ENCODE data around the gene PPFIBP2. TPM values are rescaled to one million over a fixed set of nuclear protein-coding genes. Genes with fewer than 3 reads are reported as not detected.

The PPFIBP2 gene
- total and polyA plus RNA-seq, 2 of the 13 experiments (the other 11 are each of a cell fraction or from before 2014, with no cell fraction given) = 15.0 to 52.5 TPM

- TF ChIP-seq ATF2 (CRISPR knock-in tag; IDR thresholded peaks at IDR 0.05) (peak; percentile 34; the same call in 1 of the 2 replicates), MEIS2 (CRISPR knock-in tag; IDR thresholded peaks at IDR 0.05) (no peak), FLYWCH1 (CRISPR knock-in tag; IDR thresholded peaks at IDR 0.05) (no peak), ETV5 (CRISPR knock-in tag; IDR thresholded peaks at IDR 0.05; ENCODE audit: borderline replicate concordance) (peak; percentile 88), ZKSCAN8 (CRISPR knock-in tag; IDR thresholded peaks at IDR 0.05; ENCODE audit: borderline replicate concordance) (peak; percentile 66; the same call in 1 of the 2 replicates), SMARCC2 (IDR thresholded peaks at IDR 0.05) (no peak), SIX1 (CRISPR knock-in tag; IDR thresholded peaks at IDR 0.05; ENCODE audit: borderline replicate concordance) (peak; percentile 88; the same call in 1 of the 2 replicates), ARNT2 (CRISPR knock-in tag; IDR thresholded peaks at IDR 0.05; ENCODE audit: low read depth) (no peak), MTF2 (CRISPR knock-in tag; IDR thresholded peaks at IDR 0.05; ENCODE audit: borderline replicate concordance) (no peak), ZBTB43 (CRISPR knock-in tag; conservative IDR thresholded peaks at IDR 0.05) (no peak; the same call in 1 of the 2 replicates), MAZ (IDR thresholded peaks at IDR 0.05; ENCODE audit: borderline replicate concordance, low read depth, low read length) (no peak), MAZ (CRISPR knock-in tag; IDR thresholded peaks at IDR 0.05; ENCODE audit: low read depth) (peak; percentile 33; the same call in 1 of the 2 replicates), ZFP1 (CRISPR knock-in tag; IDR thresholded peaks at IDR 0.05) (no peak), ZNF839 (CRISPR knock-in tag; IDR thresholded peaks at IDR 0.05; ENCODE audit: borderline replicate concordance) (no peak), HNF1B (CRISPR knock-in tag; IDR thresholded peaks at IDR 0.05) (peak; percentile 26; the same call in 1 of the 2 replicates), ATM (IDR thresholded peaks at IDR 0.05; ENCODE audit: borderline replicate concordance) (no peak), STAG1 (CRISPR knock-in tag; IDR thresholded peaks at IDR 0.05) (no peak), THRA (CRISPR knock-in tag; IDR thresholded peaks at IDR 0.05; ENCODE audit: borderline replicate concordance) (peak; percentile 68; the same call in 1 of the 2 replicates), SALL2 (CRISPR knock-in tag; IDR thresholded peaks at IDR 0.05) (0 out of 2 replicates have a peak, but pooled peaks have one; percentile 24), TRAFD1 (CRISPR knock-in tag; IDR thresholded peaks at IDR 0.05; ENCODE audit: borderline replicate concordance) (peak; percentile 21; the same call in 1 of the 2 replicates), ZNF891 (CRISPR knock-in tag; IDR thresholded peaks at IDR 0.05) (no peak), ZNF790 (CRISPR knock-in tag; IDR thresholded peaks at IDR 0.05; ENCODE audit: borderline replicate concordance) (no peak), SMC3 (IDR thresholded peaks at IDR 0.05; ENCODE audit: low read length) (no peak)
These were observed 58.4 kb downstream of the PPFIBP2 start (continued) for GRCh38 chr11:7572001-7572712.
